COLO829 (cell line): ENCODE measurements around the gene KLK13.

Experiments used
- DNase-seq: peaks from one replicate; pipeline ENCODE4 v3.0.0; 2012; ENCODE audit warnings: low spot score

The KLK13 gene

GRCh38 chr19:51019544-51019925 is 45.4 kb downstream of the KLK13 start, which contains the start of gene KLK10:
Gene KLK10, minus strand, starts transcription at chr19:51019709. Its CDS starts 579 bp downstream, at chr19:51019130.
- no peak for DNase-seq

- DNase-seq = no peak
Measured at GRCh38 chr19:51018745-51019543, 45.9 kb downstream of the KLK13 start.

GRCh38 chr19:51016798-51017683 is 47.9 kb downstream of the KLK13 start:
- DNase-seq = peak; percentile 41

GRCh38 chr19:51015691-51016267 is 49.1 kb downstream of the KLK13 start:
- DNase-seq = no peak

GRCh38 chr19:51014242-51014641 is 50.6 kb downstream of the KLK13 start:
- DNase-seq = no peak

GRCh38 chr19:51012661-51013190 is 52.2 kb downstream of the KLK13 start:
- no peak for DNase-seq

GRCh38 chr19:51010066-51010795 is 54.7 kb downstream of the KLK13 start:
- no peak for DNase-seq

- no peak for DNase-seq
Measured at GRCh38 chr19:51009061-51009891, 55.6 kb downstream of the KLK13 start.

- DNase-seq = no peak
Measured at GRCh38 chr19:51007488-51007887, 57.4 kb downstream of the KLK13 start.

- no peak for DNase-seq
Measured at GRCh38 chr19:51006406-51006805, 58.5 kb downstream of the KLK13 start.
